Endothelial cell of umbilical vein (primary cell): ENCODE results near the gene UBC. TPM values are rescaled to one million over a fixed set of nuclear protein-coding genes. Genes with fewer than 3 reads are reported as not detected.

Experiments
- BruUV-seq: library from RNA; stranded (reverse); fragments of 400-500 nt; replicated peaks from 2 replicates; lab custom pipeline; 2021; lab: Mats Ljungman, UMichigan
- CTCF ChIA-PET: fragments of 300-600, 350-600 bp; sonication (Branson Sonifier 250); formaldehyde crosslinking; loops from one replicate; lab custom pipeline; 2021; ENCODE audit warnings: antibody characterized with exemption, inconsistent platforms; lab: Charles Lee
- POLR2A ChIA-PET: fragments of 300-600, 350-600 bp; sonication (Branson Sonifier 250); formaldehyde crosslinking; loops from one replicate; lab custom pipeline; 2021; ENCODE audit warnings: antibody characterized with exemption, inconsistent platforms; lab: Charles Lee
- DNase-seq: peaks from one replicate; pipeline ENCODE4 v3.0.0-alpha.2; 2011; ENCODE audit warnings: low read depth, low spot score
- FAIRE-seq: peaks from 2 replicates; lab custom pipeline; 2011; peaks lifted over from hg19 to GRCh38; lab: Jason Lieb, UNC
- H2AFZ ChIP-seq: 2 replicates; pipeline ENCODE4 v1.6.0; 2012; ENCODE audit warnings: low read depth, low read length, control low read depth, inconsistent platforms
- H3K27ac ChIP-seq: 2 replicates; pipeline ENCODE4 v1.5.1; 2011; ENCODE audit warnings: low read depth, mild to moderate bottlenecking, control low read depth, low read length, moderate library complexity; ENCODE audit not compliant: insufficient read depth
- H3K27me3 ChIP-seq, 2 experiments: 2 replicates each; pipeline versions ENCODE4 v1.6.0 to v1.6.1; 2011; ENCODE audit warnings: low read length in 2 of 2, mixed read lengths in 1 of 2; ENCODE audit not compliant: control insufficient read depth in 2 of 2, insufficient read depth in 2 of 2
- H3K36me3 ChIP-seq, 2 experiments: 2 replicates in 1 of 2; 3 replicates in 1 of 2; pipeline ENCODE4 v1.5.1; 2011; ENCODE audit warnings: low read length in 2 of 2, mild to moderate bottlenecking in 1 of 2, moderate library complexity in 1 of 2; ENCODE audit not compliant: control insufficient read depth in 2 of 2, insufficient read depth in 2 of 2; ENCODE audit errors: extremely low read depth in 1 of 2
- H3K4me1 ChIP-seq: 3 replicates; pipeline ENCODE4 v1.5.1; 2011; ENCODE audit warnings: mild to moderate bottlenecking, low read length; ENCODE audit not compliant: control insufficient read depth, insufficient read depth; ENCODE audit errors: extremely low read depth
- H3K4me2 ChIP-seq: 2 replicates; pipeline ENCODE4 v1.6.1; 2011; ENCODE audit warnings: low read length, control low read depth, mixed read lengths; ENCODE audit not compliant: insufficient read depth
- H3K4me3 ChIP-seq, 3 experiments: fragments of 200-600 bp in 1 of 3; sonication (generic), shearing (Covaris generic) in 1 of 3; replicated peaks in 1 of 3; 2 replicates each; pipeline ENCODE4 v1.5.1; 2011 to 2016; ENCODE audit warnings: control low read depth in 3 of 3, low read length in 3 of 3, mild to moderate bottlenecking in 2 of 3, inconsistent platforms in 1 of 3, low read depth in 1 of 3, moderate library complexity in 1 of 3; ENCODE audit not compliant: insufficient read depth in 1 of 3
- H3K79me2 ChIP-seq: 2 replicates; pipeline ENCODE4 v1.6.0; 2012; ENCODE audit warnings: low read length, inconsistent platforms; ENCODE audit not compliant: control insufficient read depth, insufficient read depth
- H3K9ac ChIP-seq: replicated peaks from 2 replicates; pipeline ENCODE3; 2011; ENCODE audit warnings: low read length, control low read depth; ENCODE audit not compliant: insufficient read depth; ENCODE audit errors: extremely low read depth
- H3K9me1 ChIP-seq: replicated peaks from 3 replicates; pipeline ENCODE4 v1.6.0; 2011; ENCODE audit warnings: mild to moderate bottlenecking, low read length; ENCODE audit not compliant: control insufficient read depth, insufficient read depth; ENCODE audit errors: extremely low read depth
- H3K9me3 ChIP-seq: replicated peaks from 2 replicates; pipeline ENCODE4 v1.5.1; 2012; ENCODE audit warnings: low read length, inconsistent platforms; ENCODE audit not compliant: control insufficient read depth, insufficient read depth
- H4K20me1 ChIP-seq: replicated peaks from 2 replicates; pipeline ENCODE3; 2011; ENCODE audit warnings: mild to moderate bottlenecking, low read length; ENCODE audit not compliant: control insufficient read depth, insufficient read depth; ENCODE audit errors: extremely low read depth
- CTCF ChIP-seq, 2 donors: IDR thresholded peaks; 1 replicate in 1 of 2; 2 replicates in 1 of 2; pipeline ENCODE4 v1.5.1; 2011; ENCODE audit warnings: low read length in 2 of 2, mild to moderate bottlenecking in 2 of 2, moderate library complexity in 2 of 2, control low read depth in 1 of 2, inconsistent platforms in 1 of 2, low read depth in 1 of 2; ENCODE audit not compliant: insufficient read depth in 1 of 2; ENCODE audit errors: extremely low read depth in 1 of 2
- EZH2 ChIP-seq: IDR thresholded peaks from 2 replicates; pipeline ENCODE4 v1.6.1; 2012; ENCODE audit warnings: borderline replicate concordance, low read depth, mild to moderate bottlenecking, moderate library complexity, low read length, inconsistent platforms; ENCODE audit not compliant: severe bottlenecking
- FOS ChIP-seq: IDR thresholded peaks from 2 replicates; pipeline ENCODE4 v1.6.1; 2011; ENCODE audit warnings: mild to moderate bottlenecking, low read length, moderate library complexity, borderline replicate concordance; ENCODE audit not compliant: insufficient read depth
- GATA2 ChIP-seq: IDR thresholded peaks from 2 replicates; pipeline ENCODE4 v1.7.0; 2011; ENCODE audit warnings: low read depth, mild to moderate bottlenecking, moderate library complexity, mixed read lengths, low read length; ENCODE audit not compliant: insufficient read length, insufficient read depth
- JUN ChIP-seq: IDR thresholded peaks from 2 replicates; pipeline ENCODE4 v1.6.1; 2011; ENCODE audit warnings: borderline replicate concordance, low read depth; ENCODE audit not compliant: insufficient read length, insufficient read depth
- MAX ChIP-seq: IDR thresholded peaks from 2 replicates; pipeline ENCODE4 v1.6.1; 2011; ENCODE audit not compliant: insufficient read depth, insufficient read length
- MYC ChIP-seq: IDR thresholded peaks from one replicate; pipeline ENCODE4 v1.6.1; 2011; ENCODE audit warnings: mild to moderate bottlenecking, low read depth, low read length
- POLR2A ChIP-seq: IDR thresholded peaks from 2 replicates; pipeline ENCODE4 v1.6.1; 2012; ENCODE audit warnings: low read depth, mild to moderate bottlenecking, control low read depth, low read length
- POLR2AphosphoS5 ChIP-seq: IDR thresholded peaks from 2 replicates; pipeline ENCODE4 v1.6.1; 2012; ENCODE audit warnings: low read depth, mild to moderate bottlenecking, control low read depth, low read length, moderate library complexity; ENCODE audit not compliant: insufficient read depth
- dilution Hi-C: fragments of 300-500 bp; cut with MboI; formaldehyde crosslinking; loops from one replicate; pipeline ENCODE4 v1.15.0; 2019; ENCODE audit warnings: low sequenced_read_pairs; ENCODE audit not compliant: extremely low pct_ligation_motif_present
- intact Hi-C: fragments of 100-400 bp; cut with micrococcal nuclease; formaldehyde crosslinking; loops from one replicate; pipeline ENCODE4 v1.10.0; 2022
- polyA plus RNA-seq, 4 experiments: library from polyadenylated mRNA; depleted of rRNA in 3 of 4; stranded (reverse) in 3 of 4; unstranded in 1 of 4; fragments of >200 nt; gene quantifications; 2 replicates each; pipeline versions ENCODE4 v1.2.1 to v1.2.3, GENCODE V29; 2011 to 2012; ENCODE audit warnings: missing spikeins in 1 of 4
- total RNA-seq: library from RNA; stranded (reverse); gene quantifications from 2 replicates; pipeline ENCODE4 v1.2.3, GENCODE V29; 2021

Gene UBC
- total and polyA plus RNA-seq, 2 donors (not counting 3 experiments of a cell fraction or from before 2014, with no cell fraction given), result 875 to 1,305 TPM

GRCh38 chr12:124893792-124894516 lies 20.5 kb downstream of the UBC start:
- H3K27ac ChIP-seq, result no peak overlapping the region
- POLR2A ChIA-PET, result no interaction called here
- H4K20me1 ChIP-seq, result no peaks in the 10 kb centered on the region
- no peaks in the 10 kb centered on the region for H3K79me2 ChIP-seq
- intact Hi-C loops, result no loop called here
- dilution Hi-C loops, result no loop called here
- no peak overlapping the region for H3K9ac ChIP-seq
- no peak overlapping the region for H3K4me2 ChIP-seq
- no peaks in the 10 kb centered on the region for H3K9me1 ChIP-seq
- no peak for FAIRE-seq
- no peak overlapping the region for H2AFZ ChIP-seq
- no peaks in the 10 kb centered on the region for H3K36me3 ChIP-seq
- DNase-seq, result no peak
- no peaks in the 10 kb centered on the region for H3K9me3 ChIP-seq
- no peaks in the 10 kb centered on the region for H3K27me3 ChIP-seq
- TF ChIP-seq JUN, result no peak
- no peak for TF ChIP-seq FOS
- no peak for TF ChIP-seq POLR2A
- TF ChIP-seq GATA2, result no peak
- CTCF ChIA-PET, result no interaction called here
- no peak overlapping the region for H3K4me3 ChIP-seq
- no peaks in the 10 kb centered on the region for H3K4me1 ChIP-seq
- no TSS peak for BruUV-seq

- no peaks in the 10 kb centered on the region for H3K9me1 ChIP-seq
- intact Hi-C loops (no loop called here), dilution Hi-C loops (no loop called here)
- H3K9me3 ChIP-seq, result no peaks in the 10 kb centered on the region
- POLR2A ChIA-PET, result no interaction called here
- no peak overlapping the region for H3K4me2 ChIP-seq
- H2AFZ ChIP-seq, result no peak overlapping the region
- no TSS peak for BruUV-seq
- no peak overlapping the region for H3K27ac ChIP-seq
- H4K20me1 ChIP-seq, result no peaks in the 10 kb centered on the region
- DNase-seq (no peak), FAIRE-seq (no peak)
- H3K36me3 ChIP-seq, result no peaks in the 10 kb centered on the region
- CTCF ChIA-PET, result interaction anchor here (0.8 kb wide), 1 partner anchor 19 kb away, joined by 3 read pairs; no protein-coding TSS in a partner anchor
- TF ChIP-seq MYC (no peak), POLR2A (no peak), GATA2 (no peak), POLR2AphosphoS5 (no peak), FOS (no peak), CTCF (IDR thresholded peaks at IDR 0.05; ENCODE audit: extremely low read depth in 1 of 2, insufficient read depth in 1 of 2, low read depth in 1 of 2, low read length in 2 of 2) (no peak), MAX (no peak), EZH2 (no peak), JUN (no peak)
- H3K9ac ChIP-seq, result no peak overlapping the region
- H3K4me1 ChIP-seq, result no peaks in the 10 kb centered on the region
- H3K4me3 ChIP-seq, result no peak overlapping the region
- H3K79me2 ChIP-seq, result no peaks in the 10 kb centered on the region
- no peaks in the 10 kb centered on the region for H3K27me3 ChIP-seq
Measured at GRCh38 chr12:124888260-124888659, 26.2 kb downstream of the UBC start.
